Smooth muscle cell (in vitro differentiated cells): ENCODE data around the gene LINC01488. TPM values are rescaled to one million over a fixed set of nuclear protein-coding genes. Genes with fewer than 3 reads are reported as not detected.

Experiments used
- DNase-seq: peaks from one replicate; lab custom pipeline; 2025; ENCODE audit not compliant: unreplicated experiment; lab: John Stamatoyannopoulos, UW
- H2AFZ ChIP-seq: fragments of 200-600 bp; sonication (generic); 2 replicates; pipeline ENCODE4 v1.6.0; 2016; ENCODE audit warnings: antibody characterized with exemption, low read depth, mild to moderate bottlenecking
- H3F3A ChIP-seq: fragments of 200-600 bp; sonication (generic); 2 replicates; pipeline ENCODE4 v1.6.0; 2017; ENCODE audit warnings: antibody characterized with exemption, low read depth
- H3K27ac ChIP-seq: fragments of 200-600 bp; sonication (generic); 2 replicates; pipeline ENCODE4 v1.5.1; 2016; ENCODE audit warnings: low read depth, mild to moderate bottlenecking
- H3K27me3 ChIP-seq: fragments of 200-600 bp; sonication (generic); 2 replicates; pipeline ENCODE4 v1.6.1; 2016; ENCODE audit warnings: low read depth, mild to moderate bottlenecking
- H3K36me3 ChIP-seq: fragments of 200-600 bp; sonication (generic); 2 replicates; pipeline ENCODE4 v1.5.1; 2016; ENCODE audit warnings: low read depth
- H3K4me1 ChIP-seq: fragments of 200-600 bp; sonication (generic); 2 replicates; pipeline ENCODE4 v1.5.1; 2016; ENCODE audit warnings: low read depth
- H3K4me2 ChIP-seq: fragments of 200-600 bp; sonication (generic); 2 replicates; pipeline ENCODE4 v1.6.0; 2016; ENCODE audit warnings: mild to moderate bottlenecking
- H3K4me3 ChIP-seq: fragments of 200-600 bp; sonication (generic); 2 replicates; pipeline ENCODE4 v1.5.1; 2016; ENCODE audit warnings: mild to moderate bottlenecking
- H3K79me2 ChIP-seq: fragments of 200-600 bp; sonication (generic); 2 replicates; pipeline ENCODE4 v1.6.0; 2016; ENCODE audit warnings: low read depth, mild to moderate bottlenecking
- H3K9ac ChIP-seq: fragments of 200-600 bp; sonication (generic); 2 replicates; pipeline ENCODE4 v1.6.0; 2016; ENCODE audit warnings: low read depth
- H3K9me3 ChIP-seq: fragments of 200-600 bp; sonication (generic); replicated peaks from 2 replicates; pipeline ENCODE4 v1.5.1; 2016; ENCODE audit warnings: low read depth
- H4K20me1 ChIP-seq: fragments of 200-600 bp; sonication (generic); 2 replicates; pipeline ENCODE4 v1.6.0; 2016; ENCODE audit warnings: low read depth
- CTCF ChIP-seq: fragments of 200-600 bp; sonication (generic); IDR thresholded peaks from 2 replicates; pipeline ENCODE4 v1.5.1; 2017; ENCODE audit warnings: borderline replicate concordance, mild to moderate bottlenecking, antibody characterized with exemption; ENCODE audit not compliant: insufficient read depth, poor library complexity, severe bottlenecking
- WGBS: methylation state at CpG from one replicate; pipeline ENCODE4 v1.1.7; 2016; ENCODE audit warnings: low lambda C conversion rate; 5-methylcytosine and 5-hydroxymethylcytosine counted together
- polyA plus RNA-seq: library from polyadenylated mRNA; unstranded; fragments of >200 nt; fragmentation: Nextera tagmentation; extraction: Ambion mirVana; gene quantifications from 2 replicates; pipeline ENCODE4 v1.2.1, GENCODE V29; 2016
- total RNA-seq: library from RNA; depleted of rRNA; stranded (reverse); fragments of >200 nt; gene quantifications from 2 replicates; pipeline ENCODE4 v1.2.3, GENCODE V29; 2014

LINC01488 gene
- total and polyA plus RNA-seq, 2 experiments from 2014 or later = not detected

DNA sequence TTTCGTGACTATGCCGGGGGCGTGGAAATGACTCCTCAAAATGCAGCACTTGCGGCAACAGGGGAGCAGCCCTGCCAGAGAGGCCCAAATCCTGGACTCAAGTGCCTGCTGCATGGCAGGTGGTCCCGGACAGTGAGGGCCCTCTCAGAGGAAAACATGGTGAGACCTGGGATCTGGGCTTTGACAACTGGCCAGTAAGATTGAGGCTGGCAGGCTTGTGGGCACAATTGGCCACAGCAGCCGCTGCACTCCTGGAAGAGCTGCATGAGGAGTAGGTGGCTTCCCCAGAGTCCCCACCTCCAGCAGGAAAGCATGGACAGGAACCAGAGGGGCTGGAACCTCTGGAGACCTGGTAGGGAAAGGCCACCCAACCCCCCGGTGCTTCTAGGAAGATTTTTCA lies 13.4 kb downstream of the LINC01488 start:
- no peaks in the 10 kb centered on the region for H3K79me2 ChIP-seq
- no peaks in the 10 kb centered on the region for H3K27me3 ChIP-seq
- WGBS = 96% methylated on average over 7 of the region's 7 CpGs
- no peak for DNase-seq
- H3K4me3 ChIP-seq = no peak overlapping the region
- H3K4me1 ChIP-seq = no peaks in the 10 kb centered on the region
- no peaks in the 10 kb centered on the region for H4K20me1 ChIP-seq
- H3K9ac ChIP-seq = no peak overlapping the region
- H3K4me2 ChIP-seq = no peak overlapping the region
- TF ChIP-seq CTCF = no peak
- no peak overlapping the region for H3K27ac ChIP-seq
- H3K36me3 ChIP-seq = no peaks in the 10 kb centered on the region
- H3K9me3 ChIP-seq = no peaks in the 10 kb centered on the region
- H2AFZ ChIP-seq = no peak overlapping the region
- H3F3A ChIP-seq = peaks cover 11% of the 10 kb centered on the region

DNA sequence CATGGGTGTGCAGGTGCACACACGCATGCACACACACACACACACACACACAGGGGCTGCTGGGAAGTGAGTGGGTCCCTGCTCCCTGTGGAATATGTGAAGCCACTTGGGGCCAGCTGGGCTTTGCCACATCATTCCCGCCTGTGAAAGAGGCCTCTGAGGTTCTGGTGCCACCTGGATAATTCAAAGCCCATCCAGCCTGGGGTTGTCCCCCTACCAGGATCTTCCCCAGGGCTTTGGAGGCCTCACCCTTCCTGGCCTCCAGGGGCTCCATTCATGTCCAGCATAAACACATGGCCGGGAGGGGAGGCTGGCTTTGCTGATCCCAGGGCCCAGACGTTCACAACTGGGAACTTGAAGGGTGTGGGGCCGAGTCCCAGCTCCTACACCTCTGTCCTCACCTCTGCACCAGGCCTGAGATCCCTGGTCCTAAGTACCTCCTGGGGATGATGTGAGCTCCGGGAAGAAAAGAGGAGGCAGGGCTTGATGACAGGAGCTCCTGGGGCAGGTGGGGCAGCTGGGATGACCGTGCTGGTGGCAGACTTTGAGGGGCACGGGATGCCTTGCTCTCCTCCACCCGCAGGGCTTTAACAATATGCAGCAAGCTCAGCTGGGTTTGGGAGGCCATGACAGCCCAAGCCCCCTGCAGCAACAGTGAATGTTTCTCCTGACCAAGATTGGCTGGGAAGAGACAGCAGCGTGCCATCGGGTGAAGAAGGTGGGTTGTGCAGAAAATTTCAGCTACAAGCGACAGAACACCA lies 14.2 kb downstream of the LINC01488 start:
- Histone ChIP-seq H3K27me3 (no peaks in the 10 kb centered on the region), H3K4me3 (no peak overlapping the region), H3K9me3 (no peaks in the 10 kb centered on the region), H4K20me1 (no peaks in the 10 kb centered on the region), H3K27ac (no peak overlapping the region), H2AFZ (no peak overlapping the region), H3K79me2 (no peaks in the 10 kb centered on the region), H3F3A (peaks cover 11% of the 10 kb centered on the region), H3K36me3 (no peaks in the 10 kb centered on the region), H3K9ac (no peak overlapping the region), H3K4me2 (no peak overlapping the region), H3K4me1 (no peaks in the 10 kb centered on the region)
- DNase-seq = no peak
- no peak for TF ChIP-seq CTCF
- 93% methylated on average over 12 of the region's 12 CpGs for WGBS

GRCh38 chr11:69496202-69496557 lies 14.7 kb downstream of the LINC01488 start:
- Histone ChIP-seq H3K4me3 (no peak overlapping the region), H4K20me1 (no peaks in the 10 kb centered on the region), H3K4me2 (no peak overlapping the region), H2AFZ (no peak overlapping the region), H3K9me3 (no peaks in the 10 kb centered on the region), H3K27me3 (no peaks in the 10 kb centered on the region), H3K27ac (no peak overlapping the region), H3K4me1 (no peaks in the 10 kb centered on the region), H3K79me2 (no peaks in the 10 kb centered on the region), H3K9ac (no peak overlapping the region), H3K36me3 (no peaks in the 10 kb centered on the region), H3F3A (peaks cover 11% of the 10 kb centered on the region)
- no peak for DNase-seq
- no peak for TF ChIP-seq CTCF
- WGBS = 98% methylated on average over 10 of the region's 10 CpGs
